HL-60 (cell line): ENCODE data around the gene LAMTOR3.

Source experiments
- DNase-seq, 2 experiments: peaks; one replicate each; pipeline ENCODE4 v3.0.0-alpha.2; 2010 to 2020; ENCODE audit warnings: low read depth in 1 of 2, low spot score in 1 of 2
- H3K27ac ChIP-seq: fragments of 250-450 bp; sonication (Bioruptor Pico); replicated peaks from 2 replicates; pipeline ENCODE4 v1.5.1; 2020; ENCODE audit warnings: mild to moderate bottlenecking, moderate library complexity
- H3K27me3 ChIP-seq: fragments of 250-450 bp; sonication (Bioruptor Pico); 2 replicates; pipeline ENCODE4 v1.5.1; 2021; ENCODE audit warnings: mild to moderate bottlenecking, moderate library complexity; ENCODE audit not compliant: insufficient read depth, poor library complexity, severe bottlenecking
- H3K4me3 ChIP-seq: replicated peaks from 2 replicates; pipeline ENCODE4 v1.5.1; 2011; ENCODE audit warnings: mild to moderate bottlenecking, control low read depth, low read length; ENCODE audit not compliant: insufficient read depth
- GABPA ChIP-seq: IDR thresholded peaks from 2 replicates; pipeline ENCODE4 v1.6.1; 2012; ENCODE audit warnings: low read depth
- POLR2AphosphoS5 ChIP-seq: IDR thresholded peaks from 2 replicates; pipeline ENCODE4 v1.6.1; 2012; ENCODE audit warnings: low read depth
- SPI1 ChIP-seq: IDR thresholded peaks from 2 replicates; pipeline ENCODE4 v1.6.1; 2012; ENCODE audit warnings: low read depth, mild to moderate bottlenecking, borderline replicate concordance
- TF ChIP-seq, protein P1 (sequence below): IDR thresholded peaks from 2 replicates; pipeline ENCODE4 v1.6.1; 2012; ENCODE audit warnings: low read depth; ENCODE audit not compliant: insufficient replicate concordance
- TF ChIP-seq, protein P2 (sequence below): IDR thresholded peaks from one replicate; pipeline ENCODE4 v1.5.1; 2011; ENCODE audit warnings: low read length, control low read depth, inconsistent platforms; ENCODE audit not compliant: insufficient read depth

Gene LAMTOR3

DNA sequence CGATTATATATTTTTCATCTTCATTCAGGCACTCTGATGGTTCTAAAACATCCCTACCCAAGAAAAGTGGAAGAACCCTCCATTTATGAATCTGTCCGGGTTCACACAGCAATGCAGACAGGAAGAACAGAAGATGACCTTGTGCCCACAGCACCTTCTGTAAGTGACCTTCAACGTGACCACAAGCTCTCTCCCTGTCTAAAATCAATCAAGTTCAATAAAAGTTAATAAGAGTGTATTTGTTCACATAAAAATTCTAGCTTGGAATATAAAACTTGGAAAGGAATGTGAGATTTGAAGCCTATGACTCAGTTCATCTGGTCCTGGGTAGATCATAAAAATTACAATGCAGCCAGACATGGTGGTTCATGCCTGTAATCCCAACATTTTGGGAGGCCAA, 41.0 kb downstream of the LAMTOR3 start:
- Histone ChIP-seq H3K27me3 (no peaks in the 10 kb centered on the region), H3K27ac (no peak overlapping the region), H3K4me3 (no peak overlapping the region)
- no peak for DNase-seq
- TF ChIP-seq, protein P1, sequence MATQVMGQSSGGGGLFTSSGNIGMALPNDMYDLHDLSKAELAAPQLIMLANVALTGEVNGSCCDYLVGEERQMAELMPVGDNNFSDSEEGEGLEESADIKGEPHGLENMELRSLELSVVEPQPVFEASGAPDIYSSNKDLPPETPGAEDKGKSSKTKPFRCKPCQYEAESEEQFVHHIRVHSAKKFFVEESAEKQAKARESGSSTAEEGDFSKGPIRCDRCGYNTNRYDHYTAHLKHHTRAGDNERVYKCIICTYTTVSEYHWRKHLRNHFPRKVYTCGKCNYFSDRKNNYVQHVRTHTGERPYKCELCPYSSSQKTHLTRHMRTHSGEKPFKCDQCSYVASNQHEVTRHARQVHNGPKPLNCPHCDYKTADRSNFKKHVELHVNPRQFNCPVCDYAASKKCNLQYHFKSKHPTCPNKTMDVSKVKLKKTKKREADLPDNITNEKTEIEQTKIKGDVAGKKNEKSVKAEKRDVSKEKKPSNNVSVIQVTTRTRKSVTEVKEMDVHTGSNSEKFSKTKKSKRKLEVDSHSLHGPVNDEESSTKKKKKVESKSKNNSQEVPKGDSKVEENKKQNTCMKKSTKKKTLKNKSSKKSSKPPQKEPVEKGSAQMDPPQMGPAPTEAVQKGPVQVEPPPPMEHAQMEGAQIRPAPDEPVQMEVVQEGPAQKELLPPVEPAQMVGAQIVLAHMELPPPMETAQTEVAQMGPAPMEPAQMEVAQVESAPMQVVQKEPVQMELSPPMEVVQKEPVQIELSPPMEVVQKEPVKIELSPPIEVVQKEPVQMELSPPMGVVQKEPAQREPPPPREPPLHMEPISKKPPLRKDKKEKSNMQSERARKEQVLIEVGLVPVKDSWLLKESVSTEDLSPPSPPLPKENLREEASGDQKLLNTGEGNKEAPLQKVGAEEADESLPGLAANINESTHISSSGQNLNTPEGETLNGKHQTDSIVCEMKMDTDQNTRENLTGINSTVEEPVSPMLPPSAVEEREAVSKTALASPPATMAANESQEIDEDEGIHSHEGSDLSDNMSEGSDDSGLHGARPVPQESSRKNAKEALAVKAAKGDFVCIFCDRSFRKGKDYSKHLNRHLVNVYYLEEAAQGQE = no peak
- no peak for TF ChIP-seq POLR2AphosphoS5
- no peak for TF ChIP-seq SPI1
- no peak for TF ChIP-seq GABPA
- TF ChIP-seq, protein P2, sequence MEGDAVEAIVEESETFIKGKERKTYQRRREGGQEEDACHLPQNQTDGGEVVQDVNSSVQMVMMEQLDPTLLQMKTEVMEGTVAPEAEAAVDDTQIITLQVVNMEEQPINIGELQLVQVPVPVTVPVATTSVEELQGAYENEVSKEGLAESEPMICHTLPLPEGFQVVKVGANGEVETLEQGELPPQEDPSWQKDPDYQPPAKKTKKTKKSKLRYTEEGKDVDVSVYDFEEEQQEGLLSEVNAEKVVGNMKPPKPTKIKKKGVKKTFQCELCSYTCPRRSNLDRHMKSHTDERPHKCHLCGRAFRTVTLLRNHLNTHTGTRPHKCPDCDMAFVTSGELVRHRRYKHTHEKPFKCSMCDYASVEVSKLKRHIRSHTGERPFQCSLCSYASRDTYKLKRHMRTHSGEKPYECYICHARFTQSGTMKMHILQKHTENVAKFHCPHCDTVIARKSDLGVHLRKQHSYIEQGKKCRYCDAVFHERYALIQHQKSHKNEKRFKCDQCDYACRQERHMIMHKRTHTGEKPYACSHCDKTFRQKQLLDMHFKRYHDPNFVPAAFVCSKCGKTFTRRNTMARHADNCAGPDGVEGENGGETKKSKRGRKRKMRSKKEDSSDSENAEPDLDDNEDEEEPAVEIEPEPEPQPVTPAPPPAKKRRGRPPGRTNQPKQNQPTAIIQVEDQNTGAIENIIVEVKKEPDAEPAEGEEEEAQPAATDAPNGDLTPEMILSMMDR = no peak

DNA sequence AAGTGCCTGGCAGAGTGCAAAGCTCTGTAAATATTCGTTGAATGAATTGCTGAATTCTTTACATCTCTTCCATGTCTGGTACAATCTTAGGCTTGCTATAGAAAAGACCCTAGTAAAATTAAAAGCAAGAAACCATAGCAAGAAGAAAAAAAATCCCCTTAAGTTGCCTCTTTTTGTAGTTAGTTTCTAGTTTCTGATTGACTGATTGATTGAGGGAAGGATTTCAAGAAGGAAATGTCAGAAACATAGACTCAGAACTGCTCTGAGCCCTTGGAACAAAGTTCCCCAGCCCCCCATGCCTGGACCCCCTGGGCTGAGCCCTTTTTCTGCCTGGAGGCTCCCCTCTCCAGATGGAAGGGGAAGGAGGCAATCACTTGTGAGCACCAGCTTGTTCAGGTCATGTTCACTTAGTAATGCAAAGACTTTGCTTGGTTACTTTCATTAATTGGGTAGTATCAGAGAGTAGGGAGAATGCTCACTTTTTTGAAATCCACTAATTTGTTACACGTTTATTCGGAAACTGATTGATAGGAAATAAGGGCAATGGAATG, 42.0 kb downstream of the LAMTOR3 start:
- no peak overlapping the region for H3K27ac ChIP-seq
- DNase-seq = no peak
- TF ChIP-seq POLR2AphosphoS5 (no peak), SPI1 (no peak), GABPA (no peak)
- TF ChIP-seq, protein P2 = no peak
- TF ChIP-seq, protein P1 = no peak

DNA sequence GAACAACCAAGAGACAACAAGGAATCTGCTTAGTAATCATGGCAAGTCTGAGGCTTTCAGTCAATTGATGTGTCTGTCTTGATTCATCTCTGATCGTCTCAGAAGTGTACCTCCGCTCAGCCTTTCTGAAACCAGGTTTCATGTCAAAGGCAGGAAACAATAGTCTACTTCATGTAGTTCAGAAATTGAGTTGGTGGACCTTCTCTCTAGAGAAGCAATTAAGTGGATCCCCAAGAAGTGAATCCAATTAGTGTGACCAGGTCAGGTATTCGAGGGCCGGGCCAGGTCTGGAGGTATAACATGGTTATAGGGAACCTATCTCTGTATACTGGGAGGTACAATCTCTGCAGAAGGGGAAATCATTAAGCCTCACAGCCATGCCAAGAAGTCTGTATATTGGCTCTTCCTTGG, 45.6 kb downstream of the LAMTOR3 start:
- no peak for TF ChIP-seq SPI1
- TF ChIP-seq, protein P1 = no peak
- TF ChIP-seq, protein P2 = no peak
- TF ChIP-seq GABPA = no peak
- Histone ChIP-seq H3K27ac (no peak overlapping the region), H3K4me3 (no peak overlapping the region), H3K27me3 (no peaks in the 10 kb centered on the region)
- no peak for DNase-seq

More for the DNA sequence above, 42.0 kb downstream of the LAMTOR3 start:
- H3K27me3 ChIP-seq = no peaks in the 10 kb centered on the region
- H3K4me3 ChIP-seq = no peak overlapping the region
